HepG2 (cell line): Measurements from ENCODE around the gene HMGCLL1. TPM values are rescaled to one million over a fixed set of nuclear protein-coding genes. Genes with fewer than 3 reads are reported as not detected.

Experiments
- ATAC-seq: fragments of 200-7000 bp; cut with Tn5 transposase; 3 replicates; pipeline ENCODE4 v1.9.1; 2020; ENCODE audit warnings: mild to moderate bottlenecking, moderate library complexity
- BruUV-seq: library from RNA; stranded (reverse); fragments of 400-500 nt; replicated peaks from 2 replicates; lab custom pipeline; 2021; lab: Mats Ljungman, UMichigan
- CTCF ChIA-PET: fragments of 300-600 bp; formaldehyde crosslinking; extraction: SDS; loops from one replicate; lab custom pipeline; 2021; ENCODE audit warnings: low total read pairs, inconsistent platforms, low intra/inter-chr PET ratio; lab: Yijun Ruan, JAX
- POLR2A ChIA-PET: fragments of 350-600 bp; sonication (Branson Sonifier 250); formaldehyde crosslinking; loops from one replicate; lab custom pipeline; 2020; ENCODE audit warnings: antibody characterized with exemption, inconsistent platforms; lab: Yijun Ruan, JAX
- DNase-seq: peaks from one replicate; pipeline ENCODE4 v3.0.0-alpha.2; 2015; ENCODE audit warnings: low spot score
- FAIRE-seq: peaks from 3 replicates; lab custom pipeline; 2011; peaks lifted over from hg19 to GRCh38; lab: Jason Lieb, UNC
- H2AFZ ChIP-seq: one replicate; pipeline ENCODE4 v1.6.1; 2011; ENCODE audit warnings: low read length, inconsistent platforms
- H3K27ac ChIP-seq: fragments of 300-600 bp; 3 replicates; pipeline ENCODE4 v1.8.0; 2011; ENCODE audit warnings: mixed run types, mild to moderate bottlenecking, mixed read lengths, low read length, inconsistent platforms; ENCODE audit not compliant: insufficient read depth; ENCODE audit errors: extremely low read length
- H3K27me3 ChIP-seq, 2 experiments: fragments of 200-600 bp in 1 of 2; 2 replicates in 1 of 2; 3 replicates in 1 of 2; pipeline versions ENCODE4 v1.6.0 to v1.8.0; 2011; ENCODE audit warnings: low read length in 2 of 2, mild to moderate bottlenecking in 2 of 2, moderate library complexity in 2 of 2, inconsistent platforms in 1 of 2; ENCODE audit not compliant: insufficient read depth in 2 of 2, control insufficient read depth in 1 of 2
- H3K36me3 ChIP-seq, 2 experiments: fragments of 200-600 bp in 1 of 2; replicated peaks in 1 of 2; 2 replicates in 1 of 2; 3 replicates in 1 of 2; pipeline versions ENCODE4 v1.5.1 to v1.8.0; 2011; ENCODE audit warnings: low read length in 2 of 2, inconsistent platforms in 1 of 2; ENCODE audit not compliant: insufficient read depth in 2 of 2, control insufficient read depth in 1 of 2
- H3K4me1 ChIP-seq: 2 replicates; pipeline ENCODE4 v1.5.1; 2012; ENCODE audit warnings: low read length, inconsistent platforms; ENCODE audit not compliant: insufficient read depth
- H3K4me2 ChIP-seq: 2 replicates; pipeline ENCODE4 v1.6.0; 2011; ENCODE audit warnings: low read depth, low read length, inconsistent platforms
- H3K4me3 ChIP-seq, 3 experiments: fragments of 200-600 bp in 1 of 3; sonication (generic), shearing (Covaris generic) in 1 of 3; replicated peaks in 1 of 3; 2 replicates each; pipeline ENCODE4 v1.5.1; 2011 to 2016; ENCODE audit warnings: low read length in 3 of 3, inconsistent platforms in 2 of 3, low read depth in 2 of 3, mild to moderate bottlenecking in 2 of 3, control low read depth in 1 of 3, mixed read lengths in 1 of 3; ENCODE audit not compliant: insufficient read depth in 1 of 3
- H3K79me2 ChIP-seq: one replicate; pipeline ENCODE4 v1.6.1; 2011; ENCODE audit warnings: low read length, inconsistent platforms; ENCODE audit not compliant: insufficient read depth
- H3K9ac ChIP-seq: 2 replicates; pipeline ENCODE4 v1.6.0; 2011; ENCODE audit warnings: mild to moderate bottlenecking, low read depth, low read length, inconsistent platforms; ENCODE audit not compliant: insufficient read depth
- H3K9me3 ChIP-seq: 2 replicates; pipeline ENCODE4 v1.5.1; 2012; ENCODE audit warnings: mild to moderate bottlenecking, low read length
- H4K20me1 ChIP-seq: 2 replicates; pipeline ENCODE4 v1.6.0; 2011; ENCODE audit warnings: inconsistent platforms, mild to moderate bottlenecking, low read length, moderate library complexity; ENCODE audit not compliant: insufficient read depth
- CEBPG ChIP-seq: IDR thresholded peaks from 2 replicates; pipeline ENCODE4 v1.6.1; 2016
- ESRRA ChIP-seq: sonication (generic); formaldehyde crosslinking; IDR thresholded peaks from 2 replicates; pipeline ENCODE4 v1.5.1; 2020; ENCODE audit warnings: mild to moderate bottlenecking, low read depth, missing genetic modification reagents
- KMT2A ChIP-seq: sonication (generic); formaldehyde crosslinking; IDR thresholded peaks from 2 replicates; pipeline ENCODE4 v1.4.0; 2020; ENCODE audit warnings: missing genetic modification reagents
- NFYB ChIP-seq: sonication (generic); formaldehyde crosslinking; IDR thresholded peaks from 2 replicates; pipeline ENCODE4 v1.4.0; 2020; ENCODE audit warnings: missing genetic modification reagents
- PLRG1 ChIP-seq: fragments of 450-650 bp; conservative IDR thresholded peaks from 2 replicates; pipeline ENCODE4 v1.6.1; 2016
- RFX3 ChIP-seq: IDR thresholded peaks from 2 replicates; pipeline ENCODE4 v1.6.1; 2016; ENCODE audit warnings: missing biosample characterization, missing genetic modification reagents
- SRSF4 ChIP-seq: fragments of 200-400 bp; formaldehyde crosslinking; IDR thresholded peaks from one replicate; pipeline ENCODE4 v1.6.1; 2018; ENCODE audit warnings: mild to moderate bottlenecking, low read depth, low read length, moderate library complexity; ENCODE audit not compliant: poor library complexity, severe bottlenecking
- ZFP82 ChIP-seq: sonication (generic); formaldehyde crosslinking; IDR thresholded peaks from 2 replicates; pipeline ENCODE4 v1.5.1; 2020; ENCODE audit warnings: mild to moderate bottlenecking, missing genetic modification reagents, borderline replicate concordance
- ZNF326 ChIP-seq: sonication (generic); formaldehyde crosslinking; IDR thresholded peaks from 2 replicates; pipeline ENCODE4 v1.4.0; 2020; ENCODE audit warnings: missing genetic modification reagents, borderline replicate concordance
- ZNF354B ChIP-seq: sonication (generic); formaldehyde crosslinking; IDR thresholded peaks from 2 replicates; pipeline ENCODE4 v1.8.0; 2022; ENCODE audit warnings: mild to moderate bottlenecking, missing genetic modification reagents
- ZNF432 ChIP-seq: sonication (generic); formaldehyde crosslinking; IDR thresholded peaks from 2 replicates; pipeline ENCODE4 v1.5.0; 2020; ENCODE audit warnings: missing genetic modification reagents, mild to moderate bottlenecking, borderline replicate concordance
- ZNF672 ChIP-seq: sonication (generic); formaldehyde crosslinking; IDR thresholded peaks from 2 replicates; pipeline ENCODE4 v1.8.1; 2022; ENCODE audit warnings: missing genetic modification reagents
- ZNF777 ChIP-seq: sonication (generic); formaldehyde crosslinking; IDR thresholded peaks from 2 replicates; pipeline ENCODE4 v1.4.0; 2020; ENCODE audit warnings: missing genetic modification reagents
- WGBS: methylation state at CpG from one replicate; pipeline ENCODE4 v1.1.6; 2017; ENCODE audit warnings: low lambda C conversion rate; 5-methylcytosine and 5-hydroxymethylcytosine counted together
- in situ Hi-C: cut with HindIII; loops from 2 replicates; pipeline ENCODE4 v1.10.0; 2017; ENCODE audit warnings: low pct_unique_long_range_greater_than_20kb; ENCODE audit not compliant: extremely low pct_ligation_motif_present
- intact Hi-C: fragments of 100-400 bp; cut with micrococcal nuclease; formaldehyde crosslinking; loops from one replicate; pipeline ENCODE4 v1.10.0; 2022; ENCODE audit not compliant: unreplicated experiment
- polyA plus RNA-seq, 8 experiments: library from polyadenylated mRNA; depleted of rRNA in 3 of 8; stranded (reverse) in 7 of 8; unstranded in 1 of 8; fragments of >200 nt; fragmentation: Illumina TruSeq in 4 of 8; extraction: Trizol in 4 of 8; gene quantifications; 2 replicates each; pipeline versions ENCODE4 v1.2.1 to v1.2.3, GENCODE V29; 2011 to 2016; ENCODE audit warnings: low read depth in 4 of 8, missing spikeins in 1 of 8, mixed read lengths in 1 of 8; ENCODE audit not compliant: insufficient read depth in 1 of 8
- total RNA-seq, 5 experiments: library from RNA; depleted of rRNA; stranded (reverse); fragments of >200 nt; fragmentation: Illumina TruSeq; extraction: Trizol; gene quantifications; 2 replicates each; pipeline ENCODE4 v1.2.3, GENCODE V29; 2016; ENCODE audit warnings: low read depth in 1 of 5
- TF ChIP-seq, protein P1 (sequence below), 2 experiments: sonication (generic) in 1 of 2; formaldehyde crosslinking in 1 of 2; IDR thresholded peaks; 2 replicates each; pipeline versions ENCODE4 v1.6.1 to v1.9.0; 2014 to 2022; ENCODE audit warnings: antibody characterized with exemption in 1 of 2, borderline replicate concordance in 1 of 2, inconsistent platforms in 1 of 2, low read depth in 1 of 2, missing genetic modification reagents in 1 of 2
- TF ChIP-seq, protein P2 (sequence below): sonication (generic); formaldehyde crosslinking; IDR thresholded peaks from 2 replicates; pipeline ENCODE4 v1.8.0; 2022; ENCODE audit warnings: missing genetic modification reagents, mild to moderate bottlenecking, inconsistent platforms, borderline replicate concordance
- TF ChIP-seq, protein P3 (sequence below): sonication (generic); formaldehyde crosslinking; IDR thresholded peaks from 2 replicates; pipeline ENCODE4 v1.4.0; 2020; ENCODE audit warnings: missing genetic modification reagents, borderline replicate concordance

Gene HMGCLL1
- total and polyA plus RNA-seq, 2 of the 13 experiments (the other 11 are each of a cell fraction or from before 2014, with no cell fraction given) = not detected

DNA sequence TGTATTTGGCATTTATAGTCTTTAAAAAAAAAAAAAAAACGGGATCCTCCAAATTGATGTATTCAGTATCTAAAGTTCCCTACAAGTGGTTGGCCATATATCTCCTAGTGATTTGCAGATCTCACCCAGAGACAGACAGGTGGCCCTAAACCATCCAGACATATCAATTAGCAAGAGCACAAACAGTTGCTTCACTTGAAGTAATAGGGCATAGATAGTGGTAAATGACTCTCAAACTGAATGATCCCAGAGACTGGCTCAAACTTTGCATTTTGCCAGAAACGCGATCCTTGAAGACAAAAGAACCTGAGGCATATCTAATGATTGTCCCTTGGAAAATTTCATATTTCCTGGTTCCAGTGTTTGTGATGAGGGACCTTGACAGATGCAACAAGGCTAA lies 54.6 kb downstream of the HMGCLL1 start:
- in situ Hi-C loops (no loop called here), intact Hi-C loops (loop anchor here (10.0 kb wide), 1 partner anchor 240 kb away; no protein-coding TSS in a partner anchor)
- FAIRE-seq (no peak), ATAC-seq (no peak), DNase-seq (no peak)
- H3K4me1 ChIP-seq = no peaks in the 10 kb centered on the region
- no peaks in the 10 kb centered on the region for H3K9me3 ChIP-seq
- POLR2A ChIA-PET = no interaction called here
- no peaks in the 10 kb centered on the region for H3K79me2 ChIP-seq
- no peaks in the 10 kb centered on the region for H4K20me1 ChIP-seq
- no peak overlapping the region for H2AFZ ChIP-seq
- H3K9ac ChIP-seq = no peak overlapping the region
- CTCF ChIA-PET = no interaction called here
- H3K27ac ChIP-seq = no peak overlapping the region
- no peaks in the 10 kb centered on the region; a peak in 1 of 5 replicates for H3K27me3 ChIP-seq
- TF ChIP-seq, protein P1, sequence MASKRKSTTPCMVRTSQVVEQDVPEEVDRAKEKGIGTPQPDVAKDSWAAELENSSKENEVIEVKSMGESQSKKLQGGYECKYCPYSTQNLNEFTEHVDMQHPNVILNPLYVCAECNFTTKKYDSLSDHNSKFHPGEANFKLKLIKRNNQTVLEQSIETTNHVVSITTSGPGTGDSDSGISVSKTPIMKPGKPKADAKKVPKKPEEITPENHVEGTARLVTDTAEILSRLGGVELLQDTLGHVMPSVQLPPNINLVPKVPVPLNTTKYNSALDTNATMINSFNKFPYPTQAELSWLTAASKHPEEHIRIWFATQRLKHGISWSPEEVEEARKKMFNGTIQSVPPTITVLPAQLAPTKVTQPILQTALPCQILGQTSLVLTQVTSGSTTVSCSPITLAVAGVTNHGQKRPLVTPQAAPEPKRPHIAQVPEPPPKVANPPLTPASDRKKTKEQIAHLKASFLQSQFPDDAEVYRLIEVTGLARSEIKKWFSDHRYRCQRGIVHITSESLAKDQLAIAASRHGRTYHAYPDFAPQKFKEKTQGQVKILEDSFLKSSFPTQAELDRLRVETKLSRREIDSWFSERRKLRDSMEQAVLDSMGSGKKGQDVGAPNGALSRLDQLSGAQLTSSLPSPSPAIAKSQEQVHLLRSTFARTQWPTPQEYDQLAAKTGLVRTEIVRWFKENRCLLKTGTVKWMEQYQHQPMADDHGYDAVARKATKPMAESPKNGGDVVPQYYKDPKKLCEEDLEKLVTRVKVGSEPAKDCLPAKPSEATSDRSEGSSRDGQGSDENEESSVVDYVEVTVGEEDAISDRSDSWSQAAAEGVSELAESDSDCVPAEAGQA (IDR thresholded peaks at IDR 0.05; ENCODE audit: low read depth) = no peak
- TF ChIP-seq, protein P1 (CRISPR knock-in tag; IDR thresholded peaks at IDR 0.05; ENCODE audit: borderline replicate concordance) = no peak
- TF ChIP-seq, protein P2, sequence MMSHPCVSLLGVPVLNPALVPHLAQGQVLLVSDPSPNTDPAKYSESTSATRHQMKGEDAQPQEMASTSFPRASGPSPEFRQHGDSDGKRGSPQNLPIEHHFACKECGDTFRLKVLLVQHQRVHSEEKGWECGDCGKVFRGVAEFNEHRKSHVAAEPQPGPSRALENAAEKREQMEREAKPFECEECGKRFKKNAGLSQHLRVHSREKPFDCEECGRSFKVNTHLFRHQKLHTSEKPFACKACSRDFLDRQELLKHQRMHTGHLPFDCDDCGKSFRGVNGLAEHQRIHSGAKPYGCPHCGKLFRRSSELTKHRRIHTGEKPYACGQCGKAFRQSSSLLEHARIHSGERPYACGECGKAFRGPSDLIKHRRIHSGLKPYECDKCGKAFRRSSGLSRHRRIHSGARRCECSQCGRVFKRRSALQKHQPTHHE (CRISPR knock-in tag) = no peak
- TF ChIP-seq KMT2A (CRISPR knock-in tag) (no peak), ZNF354B (no peak), ZNF326 (CRISPR knock-in tag) (no peak), CEBPG (CRISPR knock-in tag) (no peak), ZNF777 (CRISPR knock-in tag) (no peak), ZFP82 (CRISPR knock-in tag) (no peak), ESRRA (no peak), SRSF4 (no peak), RFX3 (CRISPR knock-in tag) (no peak), ZNF432 (CRISPR knock-in tag) (no peak), ZNF672 (CRISPR knock-in tag) (no peak), PLRG1 (no peak), NFYB (no peak)
- TF ChIP-seq, protein P3, sequence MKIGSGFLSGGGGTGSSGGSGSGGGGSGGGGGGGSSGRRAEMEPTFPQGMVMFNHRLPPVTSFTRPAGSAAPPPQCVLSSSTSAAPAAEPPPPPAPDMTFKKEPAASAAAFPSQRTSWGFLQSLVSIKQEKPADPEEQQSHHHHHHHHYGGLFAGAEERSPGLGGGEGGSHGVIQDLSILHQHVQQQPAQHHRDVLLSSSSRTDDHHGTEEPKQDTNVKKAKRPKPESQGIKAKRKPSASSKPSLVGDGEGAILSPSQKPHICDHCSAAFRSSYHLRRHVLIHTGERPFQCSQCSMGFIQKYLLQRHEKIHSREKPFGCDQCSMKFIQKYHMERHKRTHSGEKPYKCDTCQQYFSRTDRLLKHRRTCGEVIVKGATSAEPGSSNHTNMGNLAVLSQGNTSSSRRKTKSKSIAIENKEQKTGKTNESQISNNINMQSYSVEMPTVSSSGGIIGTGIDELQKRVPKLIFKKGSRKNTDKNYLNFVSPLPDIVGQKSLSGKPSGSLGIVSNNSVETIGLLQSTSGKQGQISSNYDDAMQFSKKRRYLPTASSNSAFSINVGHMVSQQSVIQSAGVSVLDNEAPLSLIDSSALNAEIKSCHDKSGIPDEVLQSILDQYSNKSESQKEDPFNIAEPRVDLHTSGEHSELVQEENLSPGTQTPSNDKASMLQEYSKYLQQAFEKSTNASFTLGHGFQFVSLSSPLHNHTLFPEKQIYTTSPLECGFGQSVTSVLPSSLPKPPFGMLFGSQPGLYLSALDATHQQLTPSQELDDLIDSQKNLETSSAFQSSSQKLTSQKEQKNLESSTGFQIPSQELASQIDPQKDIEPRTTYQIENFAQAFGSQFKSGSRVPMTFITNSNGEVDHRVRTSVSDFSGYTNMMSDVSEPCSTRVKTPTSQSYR (CRISPR knock-in tag) = no peak
- BruUV-seq = no TSS peak
- H3K4me2 ChIP-seq = no peak overlapping the region
- no peak overlapping the region for H3K4me3 ChIP-seq
- no peaks in the 10 kb centered on the region for H3K36me3 ChIP-seq
- under 1% methylated on average over 3 of the region's 3 CpGs for whole genome bisulfite sequencing
